ENCODE results near the gene ELMO1.

DNA sequence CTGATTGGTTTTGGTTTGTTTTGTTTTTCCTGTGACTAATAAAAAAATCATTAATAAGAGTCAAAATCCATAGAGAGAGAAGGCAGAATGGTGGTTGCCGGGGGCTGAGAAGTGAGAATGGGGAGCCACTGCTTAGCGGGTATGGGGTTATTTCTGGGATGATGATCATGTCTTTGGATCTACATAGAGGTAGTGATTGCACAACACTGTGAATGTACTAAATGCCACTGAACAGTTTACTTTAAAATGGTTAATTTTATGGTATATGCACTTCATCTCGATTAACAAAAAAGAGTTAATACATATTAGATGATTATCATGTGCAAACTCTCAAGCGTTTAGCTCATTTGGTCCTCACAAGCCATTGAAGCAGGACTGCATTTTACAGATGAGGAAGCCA is 342.9 kb downstream of the ELMO1 start:
- TF ChIP-seq CTCF (IDR thresholded peaks at IDR 0.05) (no peak), POLR2A (IDR thresholded peaks at IDR 0.05; ENCODE audit: low read depth) (no peak), EP300 (IDR thresholded peaks at IDR 0.05) (no peak)
